Caco-2 (cell line): ENCODE results near the gene KCNIP2. TPM values are rescaled to one million over a fixed set of nuclear protein-coding genes. Genes with fewer than 3 reads are reported as not detected.

Experiments used
- BruUV-seq: library from RNA; stranded (reverse); fragments of 400-500 nt; replicated peaks from 2 replicates; lab custom pipeline; 2021; lab: Mats Ljungman, UMichigan
- CTCF ChIA-PET: fragments of 300-600 bp; sonication (Branson Sonifier 250); formaldehyde crosslinking; loops from one replicate; lab custom pipeline; 2022; ENCODE audit warnings: antibody characterized with exemption; lab: Charles Lee
- POLR2A ChIA-PET: fragments of 300-600 bp; sonication (Branson Sonifier 250); formaldehyde crosslinking; loops from one replicate; lab custom pipeline; 2022; ENCODE audit warnings: antibody characterized with exemption; lab: Charles Lee
- DNase-seq, 2 experiments: peaks; one replicate each; pipeline versions ENCODE4 v3.0.0 to v3.0.0-alpha.2; 2020 to 2022
- H3K27me3 ChIP-seq: replicated peaks from 2 replicates; pipeline ENCODE4 v1.6.0; 2011; ENCODE audit warnings: low read length; ENCODE audit not compliant: control insufficient read depth, insufficient read depth
- H3K36me3 ChIP-seq: 2 replicates; pipeline ENCODE4 v1.5.1; 2011; ENCODE audit warnings: low read length; ENCODE audit not compliant: control insufficient read depth, insufficient read depth
- H3K4me1 ChIP-seq: fragments of 250-450 bp; sonication (Bioruptor Pico); 2 replicates; pipeline ENCODE4 v1.5.1; 2020; ENCODE audit warnings: mild to moderate bottlenecking
- H3K4me3 ChIP-seq: 2 replicates; pipeline ENCODE4 v1.5.1; 2011; ENCODE audit warnings: low read depth, mild to moderate bottlenecking, control low read depth, low read length
- H3K9me3 ChIP-seq: fragments of 250-450 bp; sonication (Bioruptor Pico); 2 replicates; pipeline ENCODE4 v1.5.1; 2020; ENCODE audit warnings: mild to moderate bottlenecking, moderate library complexity
- H3K27ac Mint-ChIP-seq: one replicate; pipeline ENCODE4 v1.8.0; 2022; ENCODE audit warnings: mixed read lengths; ENCODE audit not compliant: unreplicated experiment
- H3K27me3 Mint-ChIP-seq: one replicate; pipeline ENCODE4 v1.8.0; 2022; ENCODE audit warnings: mixed read lengths; ENCODE audit not compliant: insufficient read depth, unreplicated experiment
- H3K36me3 Mint-ChIP-seq: one replicate; pipeline ENCODE4 v1.8.0; 2022; ENCODE audit warnings: mild to moderate bottlenecking, mixed read lengths; ENCODE audit not compliant: insufficient read depth, unreplicated experiment
- H3K4me1 Mint-ChIP-seq: one replicate; pipeline ENCODE4 v1.8.0; 2022; ENCODE audit warnings: low read depth, mixed read lengths; ENCODE audit not compliant: unreplicated experiment
- H3K4me3 Mint-ChIP-seq: one replicate; pipeline ENCODE4 v1.8.0; 2022; ENCODE audit warnings: mild to moderate bottlenecking, moderate library complexity, mixed read lengths; ENCODE audit not compliant: unreplicated experiment
- H3K9me3 Mint-ChIP-seq: one replicate; pipeline ENCODE4 v1.8.0; 2022; ENCODE audit warnings: mixed read lengths; ENCODE audit not compliant: unreplicated experiment
- CTCF ChIP-seq, 2 experiments: fragments of 200-600 bp in 1 of 2; IDR thresholded peaks; 1 replicate in 1 of 2; 2 replicates in 1 of 2; pipeline versions ENCODE4 v1.5.1 to v1.8.0; 2011 to 2022; ENCODE audit warnings: antibody characterized with exemption in 1 of 2, control low read depth in 1 of 2, inconsistent platforms in 1 of 2, low read depth in 1 of 2, low read length in 1 of 2, mild to moderate bottlenecking in 1 of 2, moderate library complexity in 1 of 2; ENCODE audit not compliant: insufficient read depth in 1 of 2, severe bottlenecking in 1 of 2, unreplicated experiment in 1 of 2
- intact Hi-C: fragments of 100-400 bp; cut with micrococcal nuclease; formaldehyde crosslinking; loops from one replicate; pipeline ENCODE4 v1.10.0; 2022; ENCODE audit not compliant: unreplicated experiment
- total RNA-seq: library from RNA; stranded (reverse); gene quantifications from 2 replicates; pipeline ENCODE4 v1.2.3, GENCODE V29; 2022

The KCNIP2 gene
- total RNA-seq, 1 experiment from 2014 or later = 6.1 TPM

- no peaks in the 10 kb centered on the region for H3K9me3 Mint-ChIP-seq
- POLR2A ChIA-PET = no interaction called here
- H3K36me3 ChIP-seq = peaks cover 4% of the 10 kb centered on the region
- peaks cover 10% of the 10 kb centered on the region for H3K4me1 ChIP-seq
- H3K4me1 Mint-ChIP-seq = peaks cover 8% of the 10 kb centered on the region
- CTCF ChIA-PET = interaction anchor here (0.6 to 4.9 kb wide), 14 partner anchors 8 to 616 kb away, joined by 3 to 126 read pairs (median 3); partner anchors contain the start of genes DPCD and POLL
- BruUV-seq = no TSS peak
- TF ChIP-seq CTCF (IDR thresholded peaks at IDR 0.05; ENCODE audit: insufficient read depth in 1 of 2, low read depth in 1 of 2, low read length in 1 of 2, severe bottlenecking in 1 of 2, unreplicated experiment in 1 of 2) = no peak
- H3K27me3 Mint-ChIP-seq = peaks cover 3% of the 10 kb centered on the region
- H3K36me3 Mint-ChIP-seq = peaks cover 50% of the 10 kb centered on the region
- H3K27ac Mint-ChIP-seq = no peak overlapping the region
- H3K27me3 ChIP-seq = no peaks in the 10 kb centered on the region
- H3K4me3 ChIP-seq = 0 out of 2 replicates have a peak overlapping the region, but pooled peaks have one; percentile 96
- no peak for DNase-seq
- peak overlapping the region; percentile 93 for H3K4me3 Mint-ChIP-seq
- intact Hi-C loops = loop anchor here (1.0 to 5.0 kb wide), 3 partner anchors 179 to 569 kb away; partner anchors contain the start of genes DPCD and POLL
- H3K9me3 ChIP-seq = no peaks in the 10 kb centered on the region
Observed at GRCh38 chr10:101781655-101781983, 62.0 kb downstream of the KCNIP2 start.

- H3K4me1 Mint-ChIP-seq = peaks cover 8% of the 10 kb centered on the region
- peaks cover 3% of the 10 kb centered on the region for H3K27me3 Mint-ChIP-seq
- no peak overlapping the region for H3K27ac Mint-ChIP-seq
Observed at GRCh38 chr10:101780818-101781654, 62.6 kb downstream of the KCNIP2 start.

More at GRCh38 chr10:101780818-101781654, 62.6 kb downstream of the KCNIP2 start:
- ChIA-PET CTCF (interaction anchor here (0.6 to 4.9 kb wide), 14 partner anchors 9 to 617 kb away, joined by 3 to 126 read pairs (median 3); partner anchors contain the start of genes DPCD and POLL), POLR2A (no interaction called here)
- DNase-seq = peak; percentile 62 to 80
- H3K36me3 ChIP-seq = peaks cover 2% of the 10 kb centered on the region
- Mint-ChIP-seq H3K4me3 (no peak overlapping the region), H3K9me3 (no peaks in the 10 kb centered on the region), H3K36me3 (peaks cover 47% of the 10 kb centered on the region)
- H3K4me1 ChIP-seq = peaks cover 10% of the 10 kb centered on the region
- H3K9me3 ChIP-seq = no peaks in the 10 kb centered on the region
- TF ChIP-seq CTCF (IDR thresholded peaks at IDR 0.05; ENCODE audit: insufficient read depth in 1 of 2, low read depth in 1 of 2, low read length in 1 of 2, severe bottlenecking in 1 of 2, unreplicated experiment in 1 of 2) = peak; percentile 94 to 95
- H3K27me3 ChIP-seq = no peaks in the 10 kb centered on the region
- intact Hi-C loops = loop anchor here (1.0 to 5.0 kb wide), 3 partner anchors 179 to 568 kb away; partner anchors contain the start of genes DPCD and POLL
- no TSS peak for BruUV-seq
- H3K4me3 ChIP-seq = no peak overlapping the region
